Stimulated activated CD8-positive, alpha-beta memory T cell treated with anti-CD3 and anti-CD28 coated beads, Interleukin-15, amount 100 ng/mL, for 1 hour (primary cell): ENCODE results near the gene MATCAP1.
A peak's percentile ranks its signal among the peaks of the same experiment; 100 is the strongest.

Source experiments
- DNase-seq: peaks from one replicate; pipeline ENCODE4 v3.0.0-alpha.2; 2020; ENCODE audit warnings: low read depth

MATCAP1 gene

GRCh38 chr16:67190448-67191399 lies 7.0 kb upstream of the MATCAP1 start:
- no peak for DNase-seq

DNA sequence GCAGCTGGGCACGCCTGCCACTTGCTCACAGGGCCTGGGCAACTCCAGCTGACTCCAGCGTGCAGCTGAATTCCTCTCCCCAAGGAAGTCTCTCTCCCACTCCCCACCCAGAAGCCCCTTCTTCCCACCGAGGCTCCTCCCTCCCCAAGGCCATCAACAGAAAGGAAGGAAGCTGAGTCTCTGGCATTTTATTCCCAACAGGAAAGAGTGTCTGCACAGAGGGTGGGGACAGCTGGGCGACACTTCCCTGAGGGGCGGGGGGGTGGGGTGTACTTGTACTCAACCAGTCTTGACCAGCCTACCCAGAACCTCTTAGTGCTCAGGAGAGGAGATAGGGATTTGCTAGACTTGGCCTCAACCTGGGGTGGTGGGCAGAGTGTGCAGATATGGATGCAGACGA lies 6.3 kb upstream of the MATCAP1 start, which contains the start of gene EXOC3L1:
EXOC3L1 (minus strand) TSS at position 96 of the 400 bp plus-strand sequence. CDS start 460 bp downstream, outside the sequence.
- DNase-seq = no peak

GRCh38 chr16:67188798-67189197 lies 5.0 kb upstream of the MATCAP1 start:
- no peak for DNase-seq

GRCh38 chr16:67188323-67188722 lies 4.6 kb upstream of the MATCAP1 start:
- DNase-seq = no peak

DNA sequence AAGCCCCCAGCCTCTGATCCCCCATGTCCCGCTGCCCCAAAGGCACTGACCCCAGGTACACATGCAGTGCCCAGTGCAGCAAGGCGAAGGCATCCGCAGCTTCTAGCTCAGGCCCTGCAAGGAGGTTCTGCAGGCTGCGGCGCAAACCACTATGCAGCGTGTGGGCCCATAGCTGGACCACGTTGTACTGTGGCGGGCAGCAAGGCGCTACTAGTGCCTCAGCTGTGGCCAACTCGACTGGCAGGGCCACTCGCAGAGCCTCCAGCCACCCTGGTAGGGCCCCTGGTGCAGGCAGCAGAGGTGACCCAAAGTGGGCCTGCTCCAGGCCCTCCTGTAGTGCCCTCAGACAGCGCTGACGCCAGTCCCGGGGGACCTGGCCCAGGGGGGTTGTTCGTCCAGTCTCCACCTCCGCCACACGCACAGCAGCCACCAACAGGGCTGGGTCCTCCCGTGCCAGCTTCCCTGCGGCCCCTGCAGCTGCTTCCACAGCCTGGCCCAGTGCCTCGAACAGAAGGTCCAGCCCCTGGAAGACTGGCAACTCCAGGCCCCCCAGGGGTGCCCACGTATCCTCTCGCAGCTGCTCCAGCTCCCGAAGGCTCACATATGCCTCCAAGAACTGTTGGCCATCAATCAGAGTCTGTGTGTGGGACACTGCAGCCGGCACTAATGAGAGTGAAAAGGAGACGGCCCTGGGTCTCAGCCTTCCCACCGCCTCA lies 3.6 kb upstream of the MATCAP1 start:
- no peak for DNase-seq

GRCh38 chr16:67186550-67186950 lies 2.8 kb upstream of the MATCAP1 start:
- DNase-seq = no peak

DNA sequence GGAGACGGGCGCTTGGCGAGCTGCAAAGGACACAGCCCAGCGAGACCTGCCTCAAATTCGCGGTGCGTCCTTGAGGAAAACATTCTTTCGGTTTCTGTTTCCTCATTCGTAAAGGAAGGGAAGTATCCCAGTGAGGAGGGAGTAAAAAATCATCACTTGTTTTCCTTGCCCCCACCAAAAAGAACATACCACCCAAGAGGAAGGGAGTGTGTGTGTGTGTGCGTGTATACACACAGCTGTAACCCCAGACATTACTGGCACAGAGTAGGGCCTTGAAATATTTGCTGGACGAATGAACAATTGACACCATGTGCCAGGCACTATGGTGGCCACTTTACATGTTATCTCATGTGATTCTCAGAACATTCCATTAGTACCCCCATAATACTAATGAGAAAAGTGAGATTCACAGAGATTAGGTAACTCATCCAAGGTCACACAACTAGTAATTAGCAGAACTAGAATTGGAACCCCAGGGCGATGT lies 1.9 kb upstream of the MATCAP1 start:
- DNase-seq = no peak

DNA sequence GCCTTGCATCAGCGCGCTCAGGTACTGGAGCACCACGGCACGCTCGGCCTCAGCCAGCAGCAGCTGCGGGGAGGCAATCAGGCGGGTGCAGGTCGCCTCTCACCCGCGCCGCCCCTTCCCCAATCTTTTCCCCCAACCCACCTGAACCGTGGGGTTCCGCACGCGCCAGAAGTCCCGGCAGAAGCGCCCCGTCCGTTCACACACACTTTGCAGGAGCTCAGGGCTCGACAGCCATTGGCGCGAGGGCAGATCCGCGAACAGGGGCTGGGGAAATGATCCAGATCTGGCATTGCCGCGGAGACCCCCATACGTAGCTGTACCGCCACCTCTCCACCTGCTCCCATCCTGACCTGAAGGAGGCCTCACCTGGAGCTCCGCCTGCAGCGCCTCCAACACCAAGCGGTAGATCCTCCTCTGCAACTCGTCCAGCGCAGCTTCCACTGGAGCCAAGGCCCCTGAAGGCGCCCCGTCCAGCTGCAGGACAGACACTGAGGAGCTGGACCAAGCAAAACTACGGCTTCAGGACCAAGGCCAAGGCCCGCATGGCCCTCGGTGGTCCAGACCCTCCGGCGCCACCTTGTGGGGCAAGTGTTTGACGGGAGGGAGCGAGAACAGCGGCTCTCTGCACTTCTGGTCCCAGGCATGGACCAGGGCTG lies 1.4 kb upstream of the MATCAP1 start:
- DNase-seq = peak; percentile 73

- DNase-seq = no peak
Measured at GRCh38 chr16:67184453-67184994, 761 bp upstream of the MATCAP1 start.

- DNase-seq = no peak
Measured at GRCh38 chr16:67183284-67183626, 508 bp downstream of the MATCAP1 start.

DNA sequence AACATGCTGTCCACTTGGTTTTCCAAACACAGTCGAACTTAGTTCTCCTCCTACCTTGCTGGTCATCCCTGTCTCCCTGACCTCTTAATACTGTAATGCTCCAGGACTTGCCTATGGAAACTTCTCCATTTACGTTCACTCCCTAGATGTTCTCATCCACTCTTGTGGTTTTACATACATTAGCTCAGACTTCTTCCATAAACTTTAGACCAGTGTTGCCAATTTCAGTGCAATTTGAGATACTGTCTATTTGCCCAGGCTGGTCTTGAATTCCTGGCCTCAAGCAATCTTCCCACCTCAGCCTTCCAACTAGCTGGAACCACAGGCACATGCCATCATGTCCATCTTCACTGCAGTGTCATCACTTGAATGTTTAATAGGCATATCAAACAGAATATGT lies 1.5 kb downstream of the MATCAP1 start:
- no peak for DNase-seq

DNA sequence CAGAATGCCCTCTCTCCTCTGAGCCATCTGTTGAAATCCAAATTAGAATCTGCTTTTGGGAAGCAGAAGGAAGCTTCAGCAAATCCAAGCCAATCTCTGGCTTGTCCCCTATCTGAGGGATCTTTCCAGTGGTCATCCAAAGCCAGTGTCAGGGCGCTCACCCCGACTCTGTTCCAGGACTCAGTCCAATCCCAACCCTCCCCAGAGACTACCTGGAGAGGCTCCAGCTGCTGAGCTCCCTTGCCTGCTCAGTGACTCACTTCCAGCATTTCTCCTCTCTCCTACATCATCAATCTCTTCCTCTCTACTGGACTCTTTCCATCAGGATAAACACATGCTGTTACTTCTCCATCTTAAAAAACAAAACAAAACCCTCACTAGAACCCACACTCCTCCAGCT lies 2.4 kb downstream of the MATCAP1 start:
- DNase-seq = no peak

GRCh38 chr16:67180166-67180565 lies 3.6 kb downstream of the MATCAP1 start:
- no peak for DNase-seq

GRCh38 chr16:67179421-67180080 lies 4.2 kb downstream of the MATCAP1 start:
- DNase-seq = no peak

- no peak for DNase-seq
Measured at GRCh38 chr16:67177743-67178699, 5.7 kb downstream of the MATCAP1 start.

DNA sequence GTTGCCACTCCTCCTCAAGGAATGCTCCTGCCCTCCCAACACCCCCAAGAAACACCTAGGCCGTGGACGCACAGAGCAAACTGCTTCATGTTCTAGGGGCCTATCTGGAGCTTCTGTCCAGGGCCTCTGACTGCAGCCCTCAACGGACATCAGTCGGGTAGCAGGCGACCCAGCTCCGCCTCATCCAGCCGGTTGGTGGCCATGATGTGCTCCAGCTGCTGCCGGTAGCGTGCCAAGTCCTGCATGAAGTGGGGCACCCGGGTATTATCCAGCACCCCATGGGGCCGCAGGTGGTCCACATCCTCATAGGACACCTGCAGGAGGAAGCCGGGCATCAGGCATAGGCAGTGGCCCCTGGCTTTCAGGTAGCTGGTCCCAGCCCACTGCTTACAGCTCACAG lies 7.1 kb downstream of the MATCAP1 start:
- no peak for DNase-seq

DNA sequence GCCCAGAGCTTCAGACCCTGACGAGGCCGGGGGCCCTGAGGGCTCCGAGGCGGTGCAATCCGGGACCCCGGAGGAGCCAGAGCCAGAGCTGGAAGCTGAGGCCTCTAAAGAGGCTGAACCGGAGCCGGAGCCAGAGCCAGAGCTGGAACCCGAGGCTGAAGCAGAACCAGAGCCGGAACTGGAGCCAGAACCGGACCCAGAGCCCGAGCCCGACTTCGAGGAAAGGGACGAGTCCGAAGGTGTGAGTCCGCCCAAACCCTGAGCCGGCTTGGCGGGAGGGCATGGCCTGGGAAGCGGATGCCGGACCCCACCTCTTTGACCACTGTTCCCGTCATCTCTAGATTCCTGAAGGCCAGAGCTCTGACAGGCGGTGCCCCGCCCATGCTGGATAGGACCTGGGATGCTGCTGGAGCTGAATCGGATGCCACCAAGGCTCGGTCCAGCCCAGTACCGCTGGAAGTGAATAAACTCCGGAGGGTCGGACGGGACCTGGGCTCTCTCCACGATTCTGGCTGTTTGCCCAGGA lies 9.0 kb downstream of the MATCAP1 start:
- DNase-seq = no peak

- DNase-seq = no peak
Measured at GRCh38 chr16:67173808-67174705, 9.7 kb downstream of the MATCAP1 start.

GRCh38 chr16:67173323-67173722 lies 10.4 kb downstream of the MATCAP1 start:
- DNase-seq = no peak
